NT2/D1 (cell line): Measurements from ENCODE around the gene TDRD7.

ENCODE experiments used
- DNase-seq: peaks from one replicate; pipeline ENCODE4 v3.0.0-alpha.2; 2011; ENCODE audit warnings: low read depth, low spot score
- H3K27me3 ChIP-seq: 2 replicates; pipeline ENCODE4 v1.6.0; 2011; ENCODE audit warnings: mild to moderate bottlenecking; ENCODE audit not compliant: insufficient read length, insufficient read depth
- H3K36me3 ChIP-seq: 2 replicates; pipeline ENCODE4 v1.6.1; 2011; ENCODE audit warnings: mild to moderate bottlenecking, low read length, mixed read lengths; ENCODE audit not compliant: insufficient read depth, insufficient read length
- H3K4me1 ChIP-seq: 2 replicates; pipeline ENCODE4 v1.5.1; 2011; ENCODE audit not compliant: insufficient read depth, insufficient read length
- H3K4me3 ChIP-seq: 2 replicates; pipeline ENCODE4 v1.5.1; 2011; ENCODE audit warnings: low read depth; ENCODE audit not compliant: insufficient read length
- H3K9ac ChIP-seq: 2 replicates; pipeline ENCODE4 v1.6.0; 2011; ENCODE audit warnings: low read depth; ENCODE audit not compliant: insufficient read length
- H3K9me3 ChIP-seq: 2 replicates; pipeline ENCODE4 v1.5.1; 2011; ENCODE audit warnings: mild to moderate bottlenecking, low read length; ENCODE audit not compliant: insufficient read depth
- SUZ12 ChIP-seq: IDR thresholded peaks from 2 replicates; pipeline ENCODE4 v1.6.1; 2011; ENCODE audit not compliant: insufficient read length, insufficient read depth; ENCODE audit errors: extremely low read depth
- YY1 ChIP-seq: IDR thresholded peaks from 2 replicates; pipeline ENCODE4 v1.6.1; 2011; ENCODE audit not compliant: insufficient read length, insufficient read depth
- ZNF274 ChIP-seq: IDR thresholded peaks from 2 replicates; pipeline ENCODE4 v1.6.1; 2011; ENCODE audit warnings: mild to moderate bottlenecking, low read depth, low read length

Gene TDRD7

GRCh38 chr9:97510797-97511654, 99.1 kb downstream of the TDRD7 start:
- Histone ChIP-seq H3K27me3 (peaks cover 5% of the 10 kb centered on the region), H3K9me3 (no peaks in the 10 kb centered on the region), H3K9ac (no peak overlapping the region), H3K36me3 (no peaks in the 10 kb centered on the region), H3K4me1 (peaks cover under 1% of the 10 kb centered on the region), H3K4me3 (no peak overlapping the region)
- TF ChIP-seq SUZ12, result no peak
- no peak for TF ChIP-seq ZNF274
- no peak for TF ChIP-seq YY1
- no peak for DNase-seq

GRCh38 chr9:97511655-97512427, 99.9 kb downstream of the TDRD7 start:
- Histone ChIP-seq H3K9me3 (no peaks in the 10 kb centered on the region), H3K4me3 (no peak overlapping the region), H3K9ac (no peak overlapping the region), H3K36me3 (no peaks in the 10 kb centered on the region), H3K27me3 (no peaks in the 10 kb centered on the region), H3K4me1 (peaks cover 3% of the 10 kb centered on the region)
- TF ChIP-seq YY1 (no peak), ZNF274 (no peak), SUZ12 (no peak)
- DNase-seq, result no peak

- TF ChIP-seq YY1 (no peak), ZNF274 (no peak), SUZ12 (no peak)
- H3K36me3 ChIP-seq, result no peaks in the 10 kb centered on the region
- no peak for DNase-seq
- H3K9ac ChIP-seq, result no peak overlapping the region
- H3K9me3 ChIP-seq, result no peaks in the 10 kb centered on the region
- H3K4me3 ChIP-seq, result no peak overlapping the region
- H3K4me1 ChIP-seq, result peaks cover 3% of the 10 kb centered on the region
- H3K27me3 ChIP-seq, result no peaks in the 10 kb centered on the region
Measured at GRCh38 chr9:97512966-97513560, 101.2 kb downstream of the TDRD7 start.

GRCh38 chr9:97514531-97514930, 102.6 kb downstream of the TDRD7 start:
- Histone ChIP-seq H3K9ac (no peak overlapping the region), H3K36me3 (no peaks in the 10 kb centered on the region), H3K4me1 (peaks cover 3% of the 10 kb centered on the region), H3K9me3 (no peaks in the 10 kb centered on the region), H3K4me3 (no peak overlapping the region), H3K27me3 (no peaks in the 10 kb centered on the region)
- no peak for DNase-seq
- TF ChIP-seq SUZ12 (no peak), ZNF274 (no peak), YY1 (no peak)

- Histone ChIP-seq H3K36me3 (no peaks in the 10 kb centered on the region), H3K9ac (no peak overlapping the region), H3K9me3 (no peaks in the 10 kb centered on the region), H3K4me1 (peaks cover 3% of the 10 kb centered on the region), H3K4me3 (no peak overlapping the region), H3K27me3 (no peaks in the 10 kb centered on the region)
- no peak for DNase-seq
- TF ChIP-seq YY1 (no peak), ZNF274 (no peak), SUZ12 (no peak)
Measured at GRCh38 chr9:97515662-97516061, 103.8 kb downstream of the TDRD7 start.

- no peak overlapping the region for H3K9ac ChIP-seq
- no peak overlapping the region for H3K4me3 ChIP-seq
- TF ChIP-seq YY1, result no peak
- no peak for TF ChIP-seq SUZ12
- TF ChIP-seq ZNF274, result no peak
- H3K4me1 ChIP-seq, result peaks cover 3% of the 10 kb centered on the region
- H3K36me3 ChIP-seq, result no peaks in the 10 kb centered on the region
- no peaks in the 10 kb centered on the region for H3K27me3 ChIP-seq
- H3K9me3 ChIP-seq, result no peaks in the 10 kb centered on the region
- DNase-seq, result no peak
Measured at GRCh38 chr9:97516111-97516510, 104.2 kb downstream of the TDRD7 start.
